Stimulated activated naive B cell treated with anti-CD40 and anti-IgM and Interleukin-4, amounts not matched to agents 10 μg/mL and 1 μg/mL and 100 μg/mL, for 72 hours (primary cell): ENCODE measurements around the gene PEPD.
A peak's percentile ranks its signal among the peaks of the same experiment; 100 is the strongest.

ENCODE experiments used
- ATAC-seq, 2 donors: fragments of 150-1000 bp; cut with Tn5 transposase; replicated peaks; 2 replicates each; pipeline ENCODE4 v1.10.0; 2021; ENCODE audit warnings: moderate library complexity in 1 of 2
- DNase-seq: peaks from one replicate; pipeline ENCODE4 v3.0.0; 2021
- H3K27ac Mint-ChIP-seq: one replicate; pipeline ENCODE4 v1.8.0; 2022; ENCODE audit warnings: mild to moderate bottlenecking, mixed read lengths
- H3K27me3 Mint-ChIP-seq, 2 donors: one replicate each; pipeline ENCODE4 v1.8.0; 2022; ENCODE audit warnings: mixed read lengths in 2 of 2
- H3K36me3 Mint-ChIP-seq, 2 donors: one replicate each; pipeline ENCODE4 v1.8.0; 2022; ENCODE audit warnings: mixed read lengths in 2 of 2, mild to moderate bottlenecking in 1 of 2
- H3K4me1 Mint-ChIP-seq, 2 donors: one replicate each; pipeline ENCODE4 v1.8.0; 2022; ENCODE audit warnings: mixed read lengths in 2 of 2, mild to moderate bottlenecking in 1 of 2
- H3K4me3 Mint-ChIP-seq, 2 donors: one replicate each; pipeline ENCODE4 v1.8.0; 2022; ENCODE audit warnings: mild to moderate bottlenecking in 2 of 2, mixed read lengths in 2 of 2, moderate library complexity in 1 of 2
- H3K9me3 Mint-ChIP-seq, 2 donors: one replicate each; pipeline ENCODE4 v1.8.0; 2022; ENCODE audit warnings: mixed read lengths in 2 of 2, mild to moderate bottlenecking in 1 of 2

Gene PEPD

GRCh38 chr19:33388725-33389420, 132.7 kb downstream of the PEPD start:
- DNase-seq (no peak), ATAC-seq (no peak)
- no peaks in the 10 kb centered on the region for H3K9me3 Mint-ChIP-seq
- H3K4me3 Mint-ChIP-seq, result no peak overlapping the region
- H3K36me3 Mint-ChIP-seq, result peaks cover 8 to 21% of the 10 kb centered on the region in 2 donors
- no peak overlapping the region for H3K27ac Mint-ChIP-seq
- no peaks in the 10 kb centered on the region for H3K27me3 Mint-ChIP-seq
- peaks cover 3 to 4% of the 10 kb centered on the region in 2 donors for H3K4me1 Mint-ChIP-seq

GRCh38 chr19:33388231-33388724, 133.3 kb downstream of the PEPD start:
- DNase-seq, result no peak
- H3K27ac Mint-ChIP-seq, result no peak overlapping the region
- H3K4me1 Mint-ChIP-seq, result peaks cover 6 to 7% of the 10 kb centered on the region in 2 donors
- H3K4me3 Mint-ChIP-seq, result no peak overlapping the region
- no peak for ATAC-seq
- H3K36me3 Mint-ChIP-seq, result peaks cover 7 to 22% of the 10 kb centered on the region in 2 donors
- H3K9me3 Mint-ChIP-seq, result no peaks in the 10 kb centered on the region
- H3K27me3 Mint-ChIP-seq, result no peaks in the 10 kb centered on the region

GRCh38 chr19:33387351-33388230, 134.0 kb downstream of the PEPD start:
- no peak for DNase-seq
- Mint-ChIP-seq H3K9me3 (no peaks in the 10 kb centered on the region), H3K27ac (peak overlapping the region; percentile 37), H3K4me3 (no peak overlapping the region), H3K4me1 (peaks cover 6 to 7% of the 10 kb centered on the region in 2 donors), H3K27me3 (no peaks in the 10 kb centered on the region), H3K36me3 (peaks cover 7 to 22% of the 10 kb centered on the region in 2 donors)
- ATAC-seq, result no peak

- Mint-ChIP-seq H3K27me3 (no peaks in the 10 kb centered on the region), H3K9me3 (no peaks in the 10 kb centered on the region), H3K27ac (no peak overlapping the region), H3K4me1 (peaks cover 6 to 10% of the 10 kb centered on the region in 2 donors), H3K4me3 (no peak overlapping the region), H3K36me3 (peaks cover 12 to 28% of the 10 kb centered on the region in 2 donors)
- no peak for DNase-seq
- ATAC-seq, result no peak
Measured at GRCh38 chr19:33386361-33386858, 135.2 kb downstream of the PEPD start.

GRCh38 chr19:33385956-33386355, 135.6 kb downstream of the PEPD start:
- H3K27ac Mint-ChIP-seq, result no peak overlapping the region
- DNase-seq (no peak), ATAC-seq (no peak)
- H3K4me1 Mint-ChIP-seq, result peaks cover 6 to 13% of the 10 kb centered on the region in 2 donors
- H3K9me3 Mint-ChIP-seq, result no peaks in the 10 kb centered on the region
- no peak overlapping the region for H3K4me3 Mint-ChIP-seq
- H3K36me3 Mint-ChIP-seq, result peaks cover 15 to 31% of the 10 kb centered on the region in 2 donors
- no peaks in the 10 kb centered on the region for H3K27me3 Mint-ChIP-seq

- no peaks in the 10 kb centered on the region for H3K9me3 Mint-ChIP-seq
- H3K27ac Mint-ChIP-seq, result no peak overlapping the region
Measured at GRCh38 chr19:33384983-33385382, 136.6 kb downstream of the PEPD start.

GRCh38 chr19:33383720-33384292, 137.8 kb downstream of the PEPD start:
- Mint-ChIP-seq H3K4me1 (peaks cover 7 to 14% of the 10 kb centered on the region in 2 donors), H3K27me3 (no peaks in the 10 kb centered on the region), H3K27ac (no peak overlapping the region), H3K36me3 (peaks cover 16 to 40% of the 10 kb centered on the region in 2 donors), H3K9me3 (no peaks in the 10 kb centered on the region), H3K4me3 (no peak overlapping the region)
- DNase-seq (no peak), ATAC-seq (no peak)

More at GRCh38 chr19:33384983-33385382, 136.6 kb downstream of the PEPD start:
- H3K36me3 Mint-ChIP-seq, result peaks cover 16 to 34% of the 10 kb centered on the region in 2 donors
- ATAC-seq, result no peak
- H3K4me3 Mint-ChIP-seq, result no peak overlapping the region
- no peak for DNase-seq
- peaks cover 6 to 14% of the 10 kb centered on the region in 2 donors for H3K4me1 Mint-ChIP-seq
- H3K27me3 Mint-ChIP-seq, result no peaks in the 10 kb centered on the region

- Mint-ChIP-seq H3K4me1 (peaks cover 14 to 15% of the 10 kb centered on the region in 2 donors), H3K27me3 (no peaks in the 10 kb centered on the region), H3K36me3 (peaks cover 16 to 47% of the 10 kb centered on the region in 2 donors), H3K9me3 (no peaks in the 10 kb centered on the region), H3K27ac (no peak overlapping the region), H3K4me3 (no peak overlapping the region)
- ATAC-seq, result no peak
- no peak for DNase-seq
Measured at GRCh38 chr19:33382982-33383381, 138.6 kb downstream of the PEPD start.

- Mint-ChIP-seq H3K36me3 (peaks cover 12 to 42% of the 10 kb centered on the region in 2 donors), H3K4me3 (no peak overlapping the region), H3K4me1 (peaks cover 19 to 22% of the 10 kb centered on the region in 2 donors), H3K27ac (no peak overlapping the region), H3K9me3 (no peaks in the 10 kb centered on the region), H3K27me3 (no peaks in the 10 kb centered on the region)
- ATAC-seq, result no peak
- no peak for DNase-seq
Measured at GRCh38 chr19:33382006-33382405, 139.6 kb downstream of the PEPD start.

- DNase-seq (no peak), ATAC-seq (no peak)
- Mint-ChIP-seq H3K27me3 (no peaks in the 10 kb centered on the region), H3K27ac (no peak overlapping the region), H3K4me1 (peaks cover 21 to 31% of the 10 kb centered on the region in 2 donors), H3K9me3 (no peaks in the 10 kb centered on the region), H3K36me3 (peaks cover 9 to 37% of the 10 kb centered on the region in 2 donors), H3K4me3 (no peak overlapping the region)
Measured at GRCh38 chr19:33381101-33381500, 140.5 kb downstream of the PEPD start.

GRCh38 chr19:33379151-33379829, 142.3 kb downstream of the PEPD start:
- ATAC-seq, result no peak
- Mint-ChIP-seq H3K36me3 (peaks cover 13 to 45% of the 10 kb centered on the region in 2 donors), H3K9me3 (no peaks in the 10 kb centered on the region), H3K27ac (no peak overlapping the region), H3K27me3 (no peaks in the 10 kb centered on the region), H3K4me1 (peaks cover 36 to 49% of the 10 kb centered on the region in 2 donors), H3K4me3 (no peak overlapping the region)
- no peak for DNase-seq

- no peak overlapping the region for H3K27ac Mint-ChIP-seq
- H3K27me3 Mint-ChIP-seq, result no peaks in the 10 kb centered on the region
- no peak overlapping the region for H3K4me3 Mint-ChIP-seq
- H3K36me3 Mint-ChIP-seq, result peaks cover 13 to 38% of the 10 kb centered on the region in 2 donors
- DNase-seq (no peak), ATAC-seq (no peak)
- H3K9me3 Mint-ChIP-seq, result no peaks in the 10 kb centered on the region
- H3K4me1 Mint-ChIP-seq, result peaks cover 30 to 45% of the 10 kb centered on the region in 2 donors
Measured at GRCh38 chr19:33377586-33378475, 143.8 kb downstream of the PEPD start.
